ENCODE results near the gene YIF1A.

- TF ChIP-seq, protein P1, sequence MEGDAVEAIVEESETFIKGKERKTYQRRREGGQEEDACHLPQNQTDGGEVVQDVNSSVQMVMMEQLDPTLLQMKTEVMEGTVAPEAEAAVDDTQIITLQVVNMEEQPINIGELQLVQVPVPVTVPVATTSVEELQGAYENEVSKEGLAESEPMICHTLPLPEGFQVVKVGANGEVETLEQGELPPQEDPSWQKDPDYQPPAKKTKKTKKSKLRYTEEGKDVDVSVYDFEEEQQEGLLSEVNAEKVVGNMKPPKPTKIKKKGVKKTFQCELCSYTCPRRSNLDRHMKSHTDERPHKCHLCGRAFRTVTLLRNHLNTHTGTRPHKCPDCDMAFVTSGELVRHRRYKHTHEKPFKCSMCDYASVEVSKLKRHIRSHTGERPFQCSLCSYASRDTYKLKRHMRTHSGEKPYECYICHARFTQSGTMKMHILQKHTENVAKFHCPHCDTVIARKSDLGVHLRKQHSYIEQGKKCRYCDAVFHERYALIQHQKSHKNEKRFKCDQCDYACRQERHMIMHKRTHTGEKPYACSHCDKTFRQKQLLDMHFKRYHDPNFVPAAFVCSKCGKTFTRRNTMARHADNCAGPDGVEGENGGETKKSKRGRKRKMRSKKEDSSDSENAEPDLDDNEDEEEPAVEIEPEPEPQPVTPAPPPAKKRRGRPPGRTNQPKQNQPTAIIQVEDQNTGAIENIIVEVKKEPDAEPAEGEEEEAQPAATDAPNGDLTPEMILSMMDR (conservative IDR thresholded peaks at IDR 0.05; ENCODE audit: low read depth, low read length) = no peak
- TF ChIP-seq RAD21 (IDR thresholded peaks at IDR 0.05; ENCODE audit: low read length) = no peak
Measured at GRCh38 chr11:66302656-66303055, 13.7 kb upstream of the YIF1A start.
